OCI-LY3 (cell line): ENCODE data around the gene HAUS7.

Source experiments
- CTCF ChIP-seq: fragments of 200-600, 300-600 bp; sonication (generic); IDR thresholded peaks from 2 replicates; pipeline ENCODE4 v1.5.1; 2014; ENCODE audit warnings: antibody characterized with exemption, low read length, low read depth
- EZH2phosphoT487 ChIP-seq: fragments of 200-600 bp; shearing (Covaris generic); IDR thresholded peaks from 2 replicates; pipeline ENCODE4 v1.6.1; 2018; ENCODE audit warnings: antibody characterized with exemption, mixed run types, low read depth

GRCh38 chrX:153417637-153418036 is 52.7 kb downstream of the HAUS7 start:
- TF ChIP-seq CTCF: no peak
- no peak for TF ChIP-seq EZH2phosphoT487
